HG03060 (cell line): ENCODE data around the gene NTM.

ENCODE experiments used
- ATAC-seq: cut with Tn5 transposase; IDR thresholded peaks from one replicate; pipeline ENCODE4 v1.9.1; 2021; ENCODE audit warnings: low read depth, moderate number of reproducible peaks; ENCODE audit not compliant: unreplicated experiment

The NTM gene

GRCh38 chr11:132245403-132246385 lies 875.3 kb downstream of the NTM start:
- no peak for ATAC-seq

GRCh38 chr11:132248580-132248979 lies 878.2 kb downstream of the NTM start:
- no peak for ATAC-seq

- no peak for ATAC-seq
Observed at GRCh38 chr11:132249256-132249655, 878.8 kb downstream of the NTM start.

GRCh38 chr11:132251061-132251460 lies 880.6 kb downstream of the NTM start:
- no peak for ATAC-seq

GRCh38 chr11:132253469-132254264 lies 883.3 kb downstream of the NTM start:
- no peak for ATAC-seq

GRCh38 chr11:132254906-132255305 lies 884.5 kb downstream of the NTM start:
- no peak for ATAC-seq

GRCh38 chr11:132256528-132257279 lies 886.3 kb downstream of the NTM start:
- ATAC-seq = no peak

- ATAC-seq = no peak
Observed at GRCh38 chr11:132257871-132258270, 887.5 kb downstream of the NTM start.

- no peak for ATAC-seq
Observed at GRCh38 chr11:132258875-132259274, 888.5 kb downstream of the NTM start.

- ATAC-seq = no peak
Observed at GRCh38 chr11:132260636-132261035, 890.2 kb downstream of the NTM start.

- ATAC-seq = no peak
Observed at GRCh38 chr11:132263241-132263640, 892.8 kb downstream of the NTM start.

- ATAC-seq = no peak
Observed at GRCh38 chr11:132263875-132264274, 893.5 kb downstream of the NTM start.

GRCh38 chr11:132264616-132265015 lies 894.2 kb downstream of the NTM start:
- no peak for ATAC-seq

- ATAC-seq = no peak
Observed at GRCh38 chr11:132278801-132279574, 908.6 kb downstream of the NTM start.

GRCh38 chr11:132284048-132284447 lies 913.6 kb downstream of the NTM start:
- no peak for ATAC-seq

GRCh38 chr11:132284611-132285010 lies 914.2 kb downstream of the NTM start:
- no peak for ATAC-seq

GRCh38 chr11:132285631-132286030 lies 915.2 kb downstream of the NTM start:
- ATAC-seq = no peak

- no peak for ATAC-seq
Observed at GRCh38 chr11:132286106-132286505, 915.7 kb downstream of the NTM start.

- no peak for ATAC-seq
Observed at GRCh38 chr11:132288036-132288435, 917.6 kb downstream of the NTM start.
